IMR-90 (cell line): ENCODE measurements around the gene WWC1. TPM values are rescaled to one million over a fixed set of nuclear protein-coding genes. Genes with fewer than 3 reads are reported as not detected.

Experiments used
- ATAC-seq: fragments of 200-7000 bp; cut with Tn5 transposase; 2 replicates; pipeline ENCODE4 v1.9.1; 2020; ENCODE audit warnings: low read depth, mild to moderate bottlenecking, moderate library complexity
- BruUV-seq: library from RNA; stranded (reverse); fragments of 400-500 nt; replicated peaks from 2 replicates; lab custom pipeline; 2021; lab: Mats Ljungman, UMichigan
- CTCF ChIA-PET: fragments of 300-600 bp; formaldehyde crosslinking; extraction: SDS; loops from one replicate; lab custom pipeline; 2021; ENCODE audit warnings: antibody characterized with exemption; lab: Yijun Ruan, JAX
- POLR2A ChIA-PET: fragments of 300-600 bp; sonication (Branson Sonifier 250); formaldehyde crosslinking; loops from one replicate; lab custom pipeline; 2022; ENCODE audit warnings: antibody characterized with exemption; ENCODE audit not compliant: unreplicated experiment; lab: Charles Lee
- DNase-seq: peaks from one replicate; pipeline ENCODE4 v3.0.0; 2013
- H2AFZ ChIP-seq: replicated peaks from 2 replicates; pipeline ENCODE3; 2013; ENCODE audit warnings: low read length, mild to moderate bottlenecking; ENCODE audit not compliant: poor library complexity
- H2AK5ac ChIP-seq: 2 replicates; pipeline ENCODE4 v1.6.1; 2013; ENCODE audit warnings: low read depth, low read length, inconsistent platforms
- H2AK9ac ChIP-seq: replicated peaks from 2 replicates; pipeline ENCODE3; 2013; ENCODE audit warnings: mild to moderate bottlenecking, low read depth, low read length, moderate library complexity; ENCODE audit not compliant: poor library complexity
- H2BK120ac ChIP-seq: 2 replicates; pipeline ENCODE4 v1.6.1; 2013; ENCODE audit warnings: low read depth, low read length, inconsistent platforms
- H2BK15ac ChIP-seq: 3 replicates; pipeline ENCODE4 v1.6.1; 2013; ENCODE audit warnings: low read depth, low read length, inconsistent platforms
- H2BK20ac ChIP-seq: 2 replicates; pipeline ENCODE4 v1.6.1; 2013; ENCODE audit warnings: low read depth, mild to moderate bottlenecking, inconsistent platforms, low read length, moderate library complexity
- H2BK5ac ChIP-seq: 2 replicates; pipeline ENCODE4 v1.6.1; 2013; ENCODE audit warnings: mild to moderate bottlenecking, low read depth, low read length, inconsistent platforms; ENCODE audit not compliant: poor library complexity, severe bottlenecking
- H3K14ac ChIP-seq: replicated peaks from 2 replicates; pipeline ENCODE4 v1.6.1; 2013; ENCODE audit warnings: low read depth, low read length, inconsistent platforms
- H3K18ac ChIP-seq: 2 replicates; pipeline ENCODE4 v1.6.1; 2013; ENCODE audit warnings: low read depth, low read length, control low read depth
- H3K23ac ChIP-seq: 2 replicates; pipeline ENCODE4 v1.6.1; 2013; ENCODE audit warnings: low read depth, low read length, inconsistent platforms
- H3K27ac ChIP-seq: 2 replicates; pipeline ENCODE4 v1.5.1; 2013; ENCODE audit warnings: mild to moderate bottlenecking, control low read depth, low read length; ENCODE audit not compliant: insufficient read depth
- H3K27me3 ChIP-seq: 2 replicates; pipeline ENCODE4 v1.6.1; 2013; ENCODE audit warnings: low read length; ENCODE audit not compliant: control insufficient read depth, insufficient read depth
- H3K36me3 ChIP-seq: 2 replicates; pipeline ENCODE4 v1.6.1; 2013; ENCODE audit warnings: low read length, mixed read lengths; ENCODE audit not compliant: control insufficient read depth, insufficient read depth
- H3K4ac ChIP-seq: 2 replicates; pipeline ENCODE4 v1.6.1; 2013; ENCODE audit warnings: low read depth, low read length, inconsistent platforms
- H3K4me1 ChIP-seq: 2 replicates; pipeline ENCODE4 v1.6.1; 2013; ENCODE audit warnings: low read length, mixed read lengths; ENCODE audit not compliant: control insufficient read depth, insufficient read depth
- H3K4me2 ChIP-seq: 2 replicates; pipeline ENCODE4 v1.6.1; 2013; ENCODE audit warnings: low read depth, mild to moderate bottlenecking, control low read depth, low read length, moderate library complexity
- H3K4me3 ChIP-seq: 2 replicates; pipeline ENCODE4 v1.5.1; 2013; ENCODE audit warnings: low read depth, mild to moderate bottlenecking, control low read depth, low read length, moderate library complexity; ENCODE audit not compliant: insufficient read depth
- H3K56ac ChIP-seq: 2 replicates; pipeline ENCODE4 v1.6.1; 2013; ENCODE audit warnings: low read length, inconsistent platforms; ENCODE audit not compliant: insufficient read depth; ENCODE audit errors: extremely low read depth
- H3K79me1 ChIP-seq, 2 experiments: 2 replicates each; pipeline ENCODE4 v1.6.1; 2013; ENCODE audit warnings: low read length in 2 of 2, inconsistent platforms in 1 of 2, low read depth in 1 of 2
- H3K9ac ChIP-seq: 2 replicates; pipeline ENCODE4 v1.6.1; 2013; ENCODE audit warnings: low read depth, low read length, control low read depth
- H3K9me1 ChIP-seq: 2 replicates; pipeline ENCODE4 v1.6.1; 2013; ENCODE audit warnings: low read length, inconsistent platforms; ENCODE audit not compliant: insufficient read depth
- H3K9me3 ChIP-seq: 2 replicates; pipeline ENCODE4 v1.6.1; 2013; ENCODE audit warnings: low read length; ENCODE audit not compliant: control insufficient read depth, insufficient read depth
- H4K20me1 ChIP-seq: 2 replicates; pipeline ENCODE4 v1.6.1; 2013; ENCODE audit warnings: low read length, inconsistent platforms; ENCODE audit not compliant: insufficient read depth
- H4K5ac ChIP-seq: 2 replicates; pipeline ENCODE4 v1.6.1; 2013; ENCODE audit warnings: mild to moderate bottlenecking, low read depth, low read length, control low read depth
- H4K8ac ChIP-seq, 2 experiments: 2 replicates each; pipeline ENCODE4 v1.6.1; 2013; ENCODE audit warnings: low read depth in 2 of 2, low read length in 2 of 2, control low read depth in 1 of 2, inconsistent platforms in 1 of 2
- H4K91ac ChIP-seq: 2 replicates; pipeline ENCODE4 v1.6.1; 2013; ENCODE audit warnings: low read depth, low read length, inconsistent platforms; ENCODE audit not compliant: insufficient read depth
- BHLHE40 ChIP-seq: fragments of 150-350 bp; IDR thresholded peaks from 2 replicates; pipeline ENCODE4 v1.6.1; 2016; ENCODE audit warnings: mild to moderate bottlenecking, low read depth, low read length
- CEBPB ChIP-seq: IDR thresholded peaks from 2 replicates; pipeline ENCODE4 v1.6.1; 2012; ENCODE audit warnings: low read depth, low read length, improper control_type of control experiment
- FOS ChIP-seq: fragments of 150-350 bp; IDR thresholded peaks from 2 replicates; pipeline ENCODE4 v1.6.1; 2016; ENCODE audit warnings: low read depth, low read length
- MAZ ChIP-seq: IDR thresholded peaks from 2 replicates; pipeline ENCODE4 v1.6.1; 2012; ENCODE audit warnings: low read depth, mild to moderate bottlenecking, low read length, improper control_type of control experiment, moderate library complexity, borderline replicate concordance
- NFE2L2 ChIP-seq: fragments of 150-350 bp; IDR thresholded peaks from 2 replicates; pipeline ENCODE4 v1.6.1; 2016; ENCODE audit warnings: low read depth, mild to moderate bottlenecking, low read length
- POLR2A ChIP-seq: IDR thresholded peaks from 2 replicates; pipeline ENCODE4 v1.6.1; 2012; ENCODE audit warnings: mild to moderate bottlenecking, low read depth, low read length
- RCOR1 ChIP-seq: IDR thresholded peaks from 2 replicates; pipeline ENCODE4 v1.6.1; 2012; ENCODE audit warnings: mild to moderate bottlenecking, low read length, improper control_type of control experiment; ENCODE audit not compliant: insufficient replicate concordance
- SMC3 ChIP-seq: fragments of 150-350 bp; IDR thresholded peaks from 2 replicates; pipeline ENCODE4 v1.6.1; 2016; ENCODE audit warnings: low read depth, mild to moderate bottlenecking, antibody characterized with exemption, low read length, moderate library complexity
- WGBS, 2 experiments: methylation state at CpG; one replicate each; pipeline versions ENCODE4 v1.1.5 to v1.1.7; 2013; ENCODE audit warnings: missing lambda C conversion rate in 2 of 2; ENCODE audit not compliant: insufficient read length in 1 of 2; ENCODE audit errors: extremely low coverage in 2 of 2; 5-methylcytosine and 5-hydroxymethylcytosine counted together
- dilution Hi-C: fragments of 300-500 bp; cut with HindIII; formaldehyde crosslinking; loops from one replicate; pipeline ENCODE4 v1.14.3; 2018; ENCODE audit warnings: low sequenced_read_pairs; ENCODE audit not compliant: unreplicated experiment
- in situ Hi-C: fragments of 300-500 bp; cut with MboI; formaldehyde crosslinking; loops from 3 replicates; pipeline ENCODE4 v1.14.3; 2019; ENCODE audit warnings: low sequenced_read_pairs, inconsistent platforms, mixed read lengths
- intact Hi-C: fragments of 100-400 bp; cut with micrococcal nuclease; formaldehyde crosslinking; loops from 2 replicates; pipeline ENCODE4 v1.10.0; 2022
- polyA plus RNA-seq, 3 experiments: library from polyadenylated mRNA; depleted of rRNA; stranded (reverse); fragments of >200 nt; gene quantifications; 2 replicates each; pipeline ENCODE4 v1.2.3, GENCODE V29; 2012; ENCODE audit warnings: low replicate concordance in 1 of 3
- total RNA-seq: library from RNA; depleted of rRNA; stranded (reverse); fragments of >200 nt; gene quantifications from 2 replicates; pipeline ENCODE4 v1.2.3, GENCODE V29; 2012
- TF ChIP-seq, protein P1 (sequence below): fragments of 150-350 bp; IDR thresholded peaks from 2 replicates; pipeline ENCODE4 v1.6.1; 2016; ENCODE audit warnings: low read depth, mild to moderate bottlenecking, low read length, moderate library complexity, borderline replicate concordance
- TF ChIP-seq, protein P2 (sequence below): conservative IDR thresholded peaks from 2 replicates; pipeline ENCODE4 v1.5.1; 2012; ENCODE audit warnings: mild to moderate bottlenecking, low read depth, low read length, improper control_type of control experiment
- TF ChIP-seq, protein P3 (sequence below): fragments of 150-350 bp; IDR thresholded peaks from 2 replicates; pipeline ENCODE4 v1.6.1; 2017; ENCODE audit warnings: mild to moderate bottlenecking, antibody characterized with exemption, low read length, low read depth

Gene WWC1
- total and polyA plus RNA-seq, 2 of the 4 experiments (the other 2 are of a cell fraction) = 9.1 to 10.3 TPM

DNA sequence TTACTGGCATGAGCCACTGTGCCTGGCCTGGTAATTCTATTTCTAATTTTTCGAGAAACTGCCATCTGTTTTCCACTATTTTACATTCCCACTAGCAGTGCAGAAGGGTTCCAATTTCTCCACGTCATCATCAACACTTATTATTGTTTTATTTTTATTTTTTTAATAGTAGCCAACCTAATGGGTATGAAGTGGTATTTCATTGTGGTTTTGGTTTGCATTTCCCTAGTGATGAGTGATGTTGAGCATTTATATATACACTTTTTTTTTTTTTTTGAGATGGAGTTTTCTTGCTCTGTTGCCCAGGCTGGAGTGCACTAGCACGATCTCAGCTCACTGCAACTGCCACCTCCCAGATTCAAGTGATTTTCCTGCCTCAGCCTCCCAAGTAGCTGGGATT, 28.3 kb downstream of the WWC1 start:
- H3K9ac ChIP-seq = no peak overlapping the region
- intact Hi-C loops = no loop called here
- no peak overlapping the region for H2AK9ac ChIP-seq
- no peak overlapping the region for H2BK5ac ChIP-seq
- no peak overlapping the region for H3K56ac ChIP-seq
- H3K4ac ChIP-seq = 0 out of 2 replicates have a peak overlapping the region, but pooled peaks have one; percentile 31
- H4K5ac ChIP-seq = no peak overlapping the region
- H3K4me1 ChIP-seq = peaks cover 23% of the 10 kb centered on the region
- no peaks in the 10 kb centered on the region for H3K9me3 ChIP-seq
- H3K27ac ChIP-seq = no peak overlapping the region
- DNase-seq (peak; percentile 31), ATAC-seq (no peak)
- no TSS peak for BruUV-seq
- in situ Hi-C loops = no loop called here
- no peak overlapping the region for H4K8ac ChIP-seq
- ChIA-PET POLR2A (no interaction called here), CTCF (no interaction called here)
- H3K79me1 ChIP-seq = peaks cover 19 to 38% of the 10 kb centered on the region in 2 experiments; a peak in 3 of 4 replicates
- H3K36me3 ChIP-seq = no peaks in the 10 kb centered on the region
- no peak overlapping the region for H4K91ac ChIP-seq
- no peak overlapping the region for H2BK15ac ChIP-seq
- H2AK5ac ChIP-seq = no peak overlapping the region
- no peak overlapping the region for H2AFZ ChIP-seq
- no peak overlapping the region for H3K4me3 ChIP-seq
- H3K27me3 ChIP-seq = no peaks in the 10 kb centered on the region
- no CpG with 5 or more reads among the region's 3 CpGs for WGBS, 2 experiments
- H3K23ac ChIP-seq = no peak overlapping the region
- no peaks in the 10 kb centered on the region for H4K20me1 ChIP-seq
- no peak overlapping the region for H3K4me2 ChIP-seq
- no peak overlapping the region for H2BK120ac ChIP-seq
- no peak overlapping the region for H3K14ac ChIP-seq
- no peak overlapping the region; the same call in 1 of the 2 replicates for H2BK20ac ChIP-seq
- peaks cover 24% of the 10 kb centered on the region for H3K9me1 ChIP-seq
- no peak for TF ChIP-seq RCOR1
- TF ChIP-seq NFE2L2 = no peak
- TF ChIP-seq FOS = no peak
- TF ChIP-seq, protein P1, sequence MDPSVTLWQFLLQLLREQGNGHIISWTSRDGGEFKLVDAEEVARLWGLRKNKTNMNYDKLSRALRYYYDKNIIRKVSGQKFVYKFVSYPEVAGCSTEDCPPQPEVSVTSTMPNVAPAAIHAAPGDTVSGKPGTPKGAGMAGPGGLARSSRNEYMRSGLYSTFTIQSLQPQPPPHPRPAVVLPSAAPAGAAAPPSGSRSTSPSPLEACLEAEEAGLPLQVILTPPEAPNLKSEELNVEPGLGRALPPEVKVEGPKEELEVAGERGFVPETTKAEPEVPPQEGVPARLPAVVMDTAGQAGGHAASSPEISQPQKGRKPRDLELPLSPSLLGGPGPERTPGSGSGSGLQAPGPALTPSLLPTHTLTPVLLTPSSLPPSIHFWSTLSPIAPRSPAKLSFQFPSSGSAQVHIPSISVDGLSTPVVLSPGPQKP = no peak
- no peak for TF ChIP-seq CEBPB
- no peak for TF ChIP-seq POLR2A
- TF ChIP-seq BHLHE40 = no peak
- TF ChIP-seq, protein P2, sequence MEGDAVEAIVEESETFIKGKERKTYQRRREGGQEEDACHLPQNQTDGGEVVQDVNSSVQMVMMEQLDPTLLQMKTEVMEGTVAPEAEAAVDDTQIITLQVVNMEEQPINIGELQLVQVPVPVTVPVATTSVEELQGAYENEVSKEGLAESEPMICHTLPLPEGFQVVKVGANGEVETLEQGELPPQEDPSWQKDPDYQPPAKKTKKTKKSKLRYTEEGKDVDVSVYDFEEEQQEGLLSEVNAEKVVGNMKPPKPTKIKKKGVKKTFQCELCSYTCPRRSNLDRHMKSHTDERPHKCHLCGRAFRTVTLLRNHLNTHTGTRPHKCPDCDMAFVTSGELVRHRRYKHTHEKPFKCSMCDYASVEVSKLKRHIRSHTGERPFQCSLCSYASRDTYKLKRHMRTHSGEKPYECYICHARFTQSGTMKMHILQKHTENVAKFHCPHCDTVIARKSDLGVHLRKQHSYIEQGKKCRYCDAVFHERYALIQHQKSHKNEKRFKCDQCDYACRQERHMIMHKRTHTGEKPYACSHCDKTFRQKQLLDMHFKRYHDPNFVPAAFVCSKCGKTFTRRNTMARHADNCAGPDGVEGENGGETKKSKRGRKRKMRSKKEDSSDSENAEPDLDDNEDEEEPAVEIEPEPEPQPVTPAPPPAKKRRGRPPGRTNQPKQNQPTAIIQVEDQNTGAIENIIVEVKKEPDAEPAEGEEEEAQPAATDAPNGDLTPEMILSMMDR = no peak
- TF ChIP-seq MAZ = no peak
- TF ChIP-seq, protein P3, sequence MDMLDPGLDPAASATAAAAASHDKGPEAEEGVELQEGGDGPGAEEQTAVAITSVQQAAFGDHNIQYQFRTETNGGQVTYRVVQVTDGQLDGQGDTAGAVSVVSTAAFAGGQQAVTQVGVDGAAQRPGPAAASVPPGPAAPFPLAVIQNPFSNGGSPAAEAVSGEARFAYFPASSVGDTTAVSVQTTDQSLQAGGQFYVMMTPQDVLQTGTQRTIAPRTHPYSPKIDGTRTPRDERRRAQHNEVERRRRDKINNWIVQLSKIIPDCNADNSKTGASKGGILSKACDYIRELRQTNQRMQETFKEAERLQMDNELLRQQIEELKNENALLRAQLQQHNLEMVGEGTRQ = no peak
- TF ChIP-seq SMC3 = no peak
- H3K18ac ChIP-seq = no peak overlapping the region
- dilution Hi-C loops = no loop called here
